Neural progenitor cell (in vitro differentiated cells): ENCODE results near the gene NCKAP5.

ENCODE experiments used
- EZH2 ChIP-seq: fragments of 200-600 bp; sonication (generic); IDR thresholded peaks from 2 replicates; pipeline ENCODE4 v1.6.1; 2017; ENCODE audit warnings: antibody characterized with exemption, mild to moderate bottlenecking, moderate library complexity
- EZH2phosphoT487 ChIP-seq: fragments of 200-600 bp; sonication (generic); IDR thresholded peaks from 2 replicates; pipeline ENCODE4 v1.6.1; 2017; ENCODE audit warnings: antibody characterized with exemption
- TF ChIP-seq, protein P1 (sequence below): fragments of 200-600 bp; sonication (generic); IDR thresholded peaks from 2 replicates; pipeline ENCODE4 v1.5.1; 2017; ENCODE audit warnings: antibody characterized with exemption, mild to moderate bottlenecking

- TF ChIP-seq EZH2 (no peak), EZH2phosphoT487 (no peak)
- TF ChIP-seq, protein P1, sequence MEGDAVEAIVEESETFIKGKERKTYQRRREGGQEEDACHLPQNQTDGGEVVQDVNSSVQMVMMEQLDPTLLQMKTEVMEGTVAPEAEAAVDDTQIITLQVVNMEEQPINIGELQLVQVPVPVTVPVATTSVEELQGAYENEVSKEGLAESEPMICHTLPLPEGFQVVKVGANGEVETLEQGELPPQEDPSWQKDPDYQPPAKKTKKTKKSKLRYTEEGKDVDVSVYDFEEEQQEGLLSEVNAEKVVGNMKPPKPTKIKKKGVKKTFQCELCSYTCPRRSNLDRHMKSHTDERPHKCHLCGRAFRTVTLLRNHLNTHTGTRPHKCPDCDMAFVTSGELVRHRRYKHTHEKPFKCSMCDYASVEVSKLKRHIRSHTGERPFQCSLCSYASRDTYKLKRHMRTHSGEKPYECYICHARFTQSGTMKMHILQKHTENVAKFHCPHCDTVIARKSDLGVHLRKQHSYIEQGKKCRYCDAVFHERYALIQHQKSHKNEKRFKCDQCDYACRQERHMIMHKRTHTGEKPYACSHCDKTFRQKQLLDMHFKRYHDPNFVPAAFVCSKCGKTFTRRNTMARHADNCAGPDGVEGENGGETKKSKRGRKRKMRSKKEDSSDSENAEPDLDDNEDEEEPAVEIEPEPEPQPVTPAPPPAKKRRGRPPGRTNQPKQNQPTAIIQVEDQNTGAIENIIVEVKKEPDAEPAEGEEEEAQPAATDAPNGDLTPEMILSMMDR, result no peak
Measured at GRCh38 chr2:133552821-133553220, 15.4 kb downstream of the NCKAP5 start.
